Prostate gland (tissue), 2 donors: ENCODE results near the gene RAB4B.

Source experiments
- CTCF ChIP-seq, 4 experiments: fragments of 200-600 bp in 2 of 4; fragments of 450-650 bp in 2 of 4; sonication (generic) in 2 of 4; IDR thresholded peaks; 1 replicate in 3 of 4; 2 replicates in 1 of 4; pipeline ENCODE4 v1.5.1; 2016 to 2019; ENCODE audit warnings: antibody characterized with exemption in 4 of 4, mild to moderate bottlenecking in 2 of 4, moderate library complexity in 2 of 4
- POLR2A ChIP-seq: fragments of 450-650 bp; IDR thresholded peaks from one replicate; pipeline ENCODE4 v1.6.1; 2016; ENCODE audit warnings: antibody characterized with exemption, mild to moderate bottlenecking
- POLR2AphosphoS5 ChIP-seq: sonication (generic); formaldehyde crosslinking; IDR thresholded peaks from one replicate; pipeline ENCODE4 v1.6.1; 2017; ENCODE audit warnings: antibody characterized with exemption

GRCh38 chr19:40763526-40763925, 14.5 kb upstream of the RAB4B start:
- TF ChIP-seq CTCF (IDR thresholded peaks at IDR 0.05) (no peak), POLR2AphosphoS5 (no peak), POLR2A (no peak)
